ENCODE data around the gene MICAL3.
"Not testable (repeated sequence)": the region's sequence is repeated elsewhere in the genome, so short reads cannot be mapped to it uniquely, and the experiment has no call there.

MICAL3 gene

GRCh38 chr22:18059991-18060390 is 35.6 kb upstream of the MICAL3 start:
- DNase-seq = no peak

GRCh38 chr22:18059473-18059872 is 35.1 kb upstream of the MICAL3 start:
- no peak for DNase-seq

- DNase-seq = no peak
These were observed 34.7 kb upstream of the MICAL3 start for GRCh38 chr22:18059094-18059417.

GRCh38 chr22:18058371-18059093 is 34.2 kb upstream of the MICAL3 start:
- DNase-seq = no peak

- peak; percentile 98 for DNase-seq
These were observed 33.3 kb upstream of the MICAL3 start for GRCh38 chr22:18057568-18058209.

- DNase-seq = no peak
These were observed 32.6 kb upstream of the MICAL3 start for GRCh38 chr22:18056807-18057474.

- peak; percentile 65 for DNase-seq
These were observed 31.9 kb upstream of the MICAL3 start for GRCh38 chr22:18056161-18056666.

GRCh38 chr22:18055619-18056160 is 31.3 kb upstream of the MICAL3 start:
- DNase-seq = no peak

- DNase-seq = not testable (repeated sequence)
These were observed 29.0 kb upstream of the MICAL3 start for GRCh38 chr22:18053216-18053946.

- not testable (repeated sequence) for DNase-seq
These were observed 26.8 kb upstream of the MICAL3 start for GRCh38 chr22:18051113-18051512.

- no peak for DNase-seq
These were observed 25.7 kb upstream of the MICAL3 start for GRCh38 chr22:18050065-18050464.

GRCh38 chr22:18048441-18048898 is 24.1 kb upstream of the MICAL3 start:
- DNase-seq = peak; percentile 58

GRCh38 chr22:18048041-18048440 is 23.7 kb upstream of the MICAL3 start:
- no peak for DNase-seq

- DNase-seq = no peak
These were observed 21.4 kb upstream of the MICAL3 start for GRCh38 chr22:18045794-18046193.

- DNase-seq = no peak
These were observed 20.3 kb upstream of the MICAL3 start for GRCh38 chr22:18044548-18045271.

GRCh38 chr22:18042685-18043084 is 18.3 kb upstream of the MICAL3 start:
- peak; percentile 61 for DNase-seq

GRCh38 chr22:18040898-18041297 is 16.5 kb upstream of the MICAL3 start:
- DNase-seq = not testable (repeated sequence)

- no peak for DNase-seq
These were observed 11.4 kb upstream of the MICAL3 start for GRCh38 chr22:18035751-18036150.

GRCh38 chr22:18034076-18034475 is 9.7 kb upstream of the MICAL3 start:
- no peak for DNase-seq

- peak; percentile 84 for DNase-seq
These were observed 9.0 kb upstream of the MICAL3 start for GRCh38 chr22:18033204-18033998.

- peak; percentile 91 for DNase-seq
These were observed 8.2 kb upstream of the MICAL3 start for GRCh38 chr22:18032455-18033101.

Measured in fibroblast of upper back skin (primary cell).